Activated B cell treated with CpG ODN at 0.5 μM for 24 hours (primary cell): ENCODE results near the gene PHYHD1. TPM values are rescaled to one million over a fixed set of nuclear protein-coding genes. Genes with fewer than 3 reads are reported as not detected.

ENCODE experiments used
- ATAC-seq: fragments of 200-7000 bp; cut with Tn5 transposase; one replicate; pipeline ENCODE4 v1.10.0; 2021; ENCODE audit warnings: low read depth, mild to moderate bottlenecking, moderate library complexity
- CTCF ChIA-PET: fragments of 350-600 bp; sonication (Branson Sonifier 250); formaldehyde crosslinking; loops from one replicate; lab custom pipeline; 2021; ENCODE audit warnings: antibody characterized with exemption; lab: Charles Lee
- POLR2A ChIA-PET: fragments of 350-600 bp; sonication (Branson Sonifier 250); formaldehyde crosslinking; loops from one replicate; lab custom pipeline; 2021; ENCODE audit warnings: antibody characterized with exemption; lab: Charles Lee
- DNase-seq: peaks from one replicate; pipeline ENCODE4 v3.0.0; 2022
- H3K27ac Mint-ChIP-seq: one replicate; pipeline ENCODE4 v1.8.0; 2020; ENCODE audit warnings: mixed read lengths
- H3K27me3 Mint-ChIP-seq: one replicate; pipeline ENCODE4 v1.8.0; 2021; ENCODE audit warnings: mixed read lengths
- H3K36me3 Mint-ChIP-seq: one replicate; pipeline ENCODE4 v1.8.0; 2021; ENCODE audit warnings: low read depth, mixed read lengths
- H3K4me1 Mint-ChIP-seq: one replicate; pipeline ENCODE4 v1.8.0; 2021; ENCODE audit warnings: mixed read lengths
- H3K4me3 Mint-ChIP-seq: one replicate; pipeline ENCODE4 v1.8.0; 2020; ENCODE audit warnings: mild to moderate bottlenecking, mixed read lengths
- H3K9me3 Mint-ChIP-seq: one replicate; pipeline ENCODE4 v1.8.0; 2020; ENCODE audit warnings: mixed read lengths
- intact Hi-C: fragments of 100-400 bp; cut with micrococcal nuclease; formaldehyde crosslinking; loops from one replicate; pipeline ENCODE4 v1.15.1; 2024
- total RNA-seq: library from RNA; stranded (reverse); gene quantifications from 2 replicates; pipeline ENCODE4 v1.2.3, GENCODE V29; 2022
- TF ChIP-seq, protein P1 (sequence below): fragments of 200-600 bp; IDR thresholded peaks from one replicate; pipeline ENCODE4 v1.8.0; 2022; ENCODE audit warnings: antibody characterized with exemption, mild to moderate bottlenecking

Gene PHYHD1
- total RNA-seq, 1 donor from 2014 or later: 0.86 TPM

DNA sequence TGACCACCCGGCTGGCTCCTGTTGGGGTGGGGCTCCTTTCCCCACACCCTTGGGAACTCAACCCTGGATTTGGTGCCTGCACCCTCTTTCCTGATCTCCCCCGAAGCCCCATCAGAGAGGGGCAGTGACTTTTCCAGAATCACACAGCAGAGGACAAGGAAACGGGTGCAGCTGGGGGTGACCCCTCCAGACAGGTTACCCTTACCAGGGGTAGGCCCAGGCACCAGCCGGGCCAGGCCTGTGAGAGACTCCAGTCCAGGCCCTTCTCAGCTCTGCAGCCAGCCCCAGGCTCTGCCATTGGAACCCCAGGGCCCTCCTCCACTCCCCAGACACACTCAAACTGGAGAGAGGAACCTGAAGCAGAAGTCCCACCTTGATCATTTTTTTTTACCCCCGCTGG, 19.0 kb upstream of the PHYHD1 start:
- H3K27me3 Mint-ChIP-seq: no peaks in the 10 kb centered on the region
- H3K27ac Mint-ChIP-seq: peak overlapping the region; percentile 95
- no peak for ATAC-seq
- CTCF ChIA-PET: interaction anchor here (0.7 kb wide), 1 partner anchor 141 kb away, joined by 4 read pairs; no protein-coding TSS in a partner anchor
- POLR2A ChIA-PET: interaction anchor here (0.6 to 1.4 kb wide), 3 partner anchors 8 to 115 kb away, joined by 3 to 4 read pairs (median 4); partner anchors contain the start of gene KYAT1
- DNase-seq: no peak
- no peaks in the 10 kb centered on the region for H3K9me3 Mint-ChIP-seq
- H3K4me1 Mint-ChIP-seq: peaks cover 48% of the 10 kb centered on the region
- peak overlapping the region; percentile 64 for H3K4me3 Mint-ChIP-seq
- intact Hi-C loops: loop anchor here (1.0 to 2.0 kb wide), 2 partner anchors 20 to 39 kb away; partner anchors contain the start of gene LRRC8A
- peaks cover 6% of the 10 kb centered on the region for H3K36me3 Mint-ChIP-seq
- TF ChIP-seq, protein P1, sequence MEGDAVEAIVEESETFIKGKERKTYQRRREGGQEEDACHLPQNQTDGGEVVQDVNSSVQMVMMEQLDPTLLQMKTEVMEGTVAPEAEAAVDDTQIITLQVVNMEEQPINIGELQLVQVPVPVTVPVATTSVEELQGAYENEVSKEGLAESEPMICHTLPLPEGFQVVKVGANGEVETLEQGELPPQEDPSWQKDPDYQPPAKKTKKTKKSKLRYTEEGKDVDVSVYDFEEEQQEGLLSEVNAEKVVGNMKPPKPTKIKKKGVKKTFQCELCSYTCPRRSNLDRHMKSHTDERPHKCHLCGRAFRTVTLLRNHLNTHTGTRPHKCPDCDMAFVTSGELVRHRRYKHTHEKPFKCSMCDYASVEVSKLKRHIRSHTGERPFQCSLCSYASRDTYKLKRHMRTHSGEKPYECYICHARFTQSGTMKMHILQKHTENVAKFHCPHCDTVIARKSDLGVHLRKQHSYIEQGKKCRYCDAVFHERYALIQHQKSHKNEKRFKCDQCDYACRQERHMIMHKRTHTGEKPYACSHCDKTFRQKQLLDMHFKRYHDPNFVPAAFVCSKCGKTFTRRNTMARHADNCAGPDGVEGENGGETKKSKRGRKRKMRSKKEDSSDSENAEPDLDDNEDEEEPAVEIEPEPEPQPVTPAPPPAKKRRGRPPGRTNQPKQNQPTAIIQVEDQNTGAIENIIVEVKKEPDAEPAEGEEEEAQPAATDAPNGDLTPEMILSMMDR: no peak

DNA sequence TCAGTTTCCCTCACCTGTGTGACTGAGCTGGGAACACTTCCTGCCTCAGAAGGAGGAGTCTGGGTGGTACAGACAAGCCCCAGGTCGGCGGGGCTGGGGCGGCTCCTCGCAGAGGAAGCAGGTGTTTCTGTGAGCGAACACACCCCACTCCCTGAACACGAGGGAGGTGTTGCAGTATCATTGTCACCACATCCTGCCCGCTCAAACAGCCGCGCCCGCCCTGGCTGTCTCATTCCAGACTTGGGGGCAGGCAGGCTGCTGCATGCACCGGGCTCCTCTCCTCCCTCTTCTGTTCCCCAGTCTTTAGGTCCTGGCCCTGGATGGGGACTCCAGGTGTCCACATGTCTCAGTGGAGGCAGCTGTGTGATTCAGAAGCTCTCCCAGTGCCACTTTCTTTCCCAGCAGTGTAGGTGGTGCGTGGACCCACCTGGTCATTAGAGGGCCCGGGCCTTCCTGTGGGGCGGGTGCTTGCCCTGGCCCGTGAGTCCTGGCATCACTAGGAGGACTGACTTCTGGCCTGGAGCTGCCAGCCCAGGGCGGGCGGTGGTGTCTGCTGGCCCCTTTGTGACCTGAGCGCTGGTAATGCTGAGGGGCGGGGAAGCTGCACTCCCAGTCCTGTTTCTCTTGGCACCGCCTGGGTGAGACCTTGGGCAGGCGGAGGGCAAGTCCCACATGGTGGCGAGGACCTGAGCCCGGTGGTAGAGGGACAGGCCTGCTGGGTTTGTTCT, 18.3 kb upstream of the PHYHD1 start:
- Mint-ChIP-seq H3K4me1 (peaks cover 48% of the 10 kb centered on the region), H3K36me3 (peaks cover 8% of the 10 kb centered on the region), H3K27ac (peak overlapping the region; percentile 95), H3K27me3 (no peaks in the 10 kb centered on the region), H3K4me3 (peak overlapping the region; percentile 64), H3K9me3 (no peaks in the 10 kb centered on the region)
- TF ChIP-seq, protein P1: no peak
- peak; percentile 56 for DNase-seq
- POLR2A ChIA-PET: interaction anchor here (0.6 to 1.4 kb wide), 6 partner anchors 9 to 249 kb away, joined by 3 to 4 read pairs (median 3); partner anchors contain the start of genes ENDOG, KYAT1 and PHYHD1
- CTCF ChIA-PET: no interaction called here
- intact Hi-C loops: loop anchor here (1.0 to 2.0 kb wide), 2 partner anchors 20 to 40 kb away; partner anchors contain the start of gene LRRC8A
- ATAC-seq: peak; percentile 96

DNA sequence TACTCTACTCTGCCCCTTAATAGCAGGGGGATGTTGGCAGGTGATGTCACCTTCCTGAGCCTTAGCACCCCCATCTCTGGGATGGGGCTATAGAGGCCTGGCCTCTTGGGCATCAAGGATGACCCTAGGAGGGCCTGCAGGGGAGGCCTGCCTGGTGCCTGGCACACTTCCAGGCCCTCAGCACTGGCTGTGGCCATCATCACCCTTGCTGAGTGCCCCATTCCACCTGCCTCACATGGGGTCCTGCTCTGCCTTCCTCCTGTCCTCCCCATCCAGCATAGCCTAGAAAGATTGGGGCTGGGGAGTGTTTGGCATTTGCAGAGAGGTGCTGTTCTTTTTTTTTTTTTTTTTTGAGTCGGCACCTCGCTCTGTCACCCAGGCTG, 17.7 kb upstream of the PHYHD1 start:
- POLR2A ChIA-PET: interaction anchor here (0.6 to 1.4 kb wide), 2 partner anchors 18 to 249 kb away, joined by 3 read pairs; partner anchors contain the start of gene PHYHD1
- no peak for DNase-seq
- ATAC-seq: no peak
- Mint-ChIP-seq H3K9me3 (no peaks in the 10 kb centered on the region), H3K4me3 (no peak overlapping the region), H3K4me1 (peaks cover 47% of the 10 kb centered on the region), H3K27me3 (no peaks in the 10 kb centered on the region), H3K27ac (peak overlapping the region; percentile 95), H3K36me3 (peaks cover 13% of the 10 kb centered on the region)
- TF ChIP-seq, protein P1: no peak
- CTCF ChIA-PET: no interaction called here
- intact Hi-C loops: loop anchor here (2.0 kb wide), 1 partner anchor 40 kb away; no protein-coding TSS in a partner anchor

DNA sequence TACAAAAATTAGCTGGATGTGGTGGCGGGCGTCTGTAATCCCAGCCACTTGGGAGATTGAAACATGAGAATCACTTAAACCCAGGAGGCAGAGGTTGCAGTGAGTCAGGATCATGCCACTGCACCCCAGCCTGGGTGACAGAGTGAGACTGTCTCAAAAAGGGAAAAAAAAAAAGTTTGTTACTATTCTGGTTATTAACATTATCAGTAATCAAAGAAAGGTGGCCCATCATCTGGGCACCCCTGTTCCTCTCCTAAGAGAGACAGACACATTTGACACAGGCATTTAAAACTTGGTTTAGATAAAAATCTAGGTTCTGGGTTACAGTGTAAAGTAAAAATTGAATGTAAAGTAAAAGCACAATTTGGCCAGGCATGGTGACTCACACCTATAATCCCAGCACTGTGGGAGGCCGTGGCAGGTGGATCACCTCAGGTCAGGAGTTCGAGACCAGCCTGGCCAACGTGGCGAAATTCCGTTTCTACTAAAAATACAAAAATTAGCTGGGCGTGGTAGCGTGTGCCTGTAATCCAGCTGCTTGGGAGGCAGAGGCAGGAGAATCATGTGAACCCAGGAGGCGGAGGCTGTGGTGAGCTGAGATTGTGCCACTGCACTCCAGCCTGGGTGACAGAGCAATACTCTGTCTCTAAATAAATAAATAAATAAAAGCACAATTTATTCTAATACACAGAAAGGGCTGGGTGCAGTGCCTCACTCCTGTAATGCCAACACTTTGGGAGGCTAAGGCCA, 16.7 kb upstream of the PHYHD1 start:
- peak overlapping the region; percentile 66 for H3K27ac Mint-ChIP-seq
- no peak for DNase-seq
- TF ChIP-seq, protein P1: no peak
- H3K27me3 Mint-ChIP-seq: no peaks in the 10 kb centered on the region
- peaks cover 23% of the 10 kb centered on the region for H3K36me3 Mint-ChIP-seq
- ChIA-PET POLR2A (interaction anchor here (0.6 to 1.4 kb wide), 2 partner anchors 17 to 35 kb away, joined by 3 to 4 read pairs; partner anchors contain the start of gene PHYHD1), CTCF (no interaction called here)
- no peaks in the 10 kb centered on the region for H3K9me3 Mint-ChIP-seq
- no peak for ATAC-seq
- no peak overlapping the region for H3K4me3 Mint-ChIP-seq
- intact Hi-C loops: loop anchor here (2.0 kb wide), 1 partner anchor 41 kb away; no protein-coding TSS in a partner anchor
- peaks cover 37% of the 10 kb centered on the region for H3K4me1 Mint-ChIP-seq
